Nephron (organoid): ENCODE results near the gene HSPA2.

Experiments used
- H3K27ac Mint-ChIP-seq, 3 experiments: 2 replicates each; pipeline ENCODE4 v1.8.0; 2020; ENCODE audit warnings: mixed read lengths in 3 of 3, mild to moderate bottlenecking in 2 of 3, moderate library complexity in 1 of 3
- H3K27me3 Mint-ChIP-seq: 2 replicates; pipeline ENCODE4 v1.8.0; 2021; ENCODE audit warnings: low read depth, mild to moderate bottlenecking, moderate library complexity, mixed read lengths
- H3K36me3 Mint-ChIP-seq: 2 replicates; pipeline ENCODE4 v1.8.0; 2020; ENCODE audit warnings: low read depth, mixed read lengths
- H3K4me1 Mint-ChIP-seq: 2 replicates; pipeline ENCODE4 v1.8.0; 2020; ENCODE audit warnings: mixed read lengths
- H3K4me3 Mint-ChIP-seq, 3 experiments: 2 replicates each; pipeline ENCODE4 v1.8.0; 2020; ENCODE audit warnings: mild to moderate bottlenecking in 3 of 3, mixed read lengths in 3 of 3, moderate library complexity in 2 of 3
- H3K9me3 Mint-ChIP-seq: 2 replicates; pipeline ENCODE4 v1.8.0; 2020; ENCODE audit warnings: mixed read lengths
- CTCF ChIP-seq, 3 experiments: fragments of 200-600 bp; sonication (generic); IDR thresholded peaks; one replicate each; pipeline ENCODE4 v1.5.0; 2021; ENCODE audit warnings: antibody characterized with exemption in 3 of 3; ENCODE audit not compliant: unreplicated experiment in 3 of 3

Gene HSPA2

GRCh38 chr14:64581363-64581762 is 40.8 kb downstream of the HSPA2 start:
- Mint-ChIP-seq H3K27ac (peak overlapping the region; percentile 66 to 82 (median 78)), H3K4me3 (no peak overlapping the region), H3K27me3 (no peaks in the 10 kb centered on the region), H3K9me3 (no peaks in the 10 kb centered on the region), H3K4me1 (peaks cover 17% of the 10 kb centered on the region), H3K36me3 (no peaks in the 10 kb centered on the region)
- no peak for TF ChIP-seq CTCF (IDR thresholded peaks at IDR 0.05; ENCODE audit: unreplicated experiment in 3 of 3)

- no peaks in the 10 kb centered on the region for H3K36me3 Mint-ChIP-seq
- peaks cover 17% of the 10 kb centered on the region for H3K4me1 Mint-ChIP-seq
Measured at GRCh38 chr14:64581817-64582216, 41.3 kb downstream of the HSPA2 start.

GRCh38 chr14:64584190-64584589 is 43.6 kb downstream of the HSPA2 start:
- Mint-ChIP-seq H3K27ac (peak overlapping the region; percentile 11 to 48 (median 23)), H3K4me1 (peaks cover 17% of the 10 kb centered on the region)

More at GRCh38 chr14:64581817-64582216, 41.3 kb downstream of the HSPA2 start:
- Mint-ChIP-seq H3K4me3 (no peak overlapping the region), H3K27ac (peak overlapping the region in 2 of 3 experiments; percentile 66 to 82), H3K9me3 (no peaks in the 10 kb centered on the region), H3K27me3 (no peaks in the 10 kb centered on the region)
- TF ChIP-seq CTCF (IDR thresholded peaks at IDR 0.05; ENCODE audit: unreplicated experiment in 3 of 3) = no peak

GRCh38 chr14:64591809-64592208 is 51.3 kb downstream of the HSPA2 start:
- H3K4me3 Mint-ChIP-seq = no peak overlapping the region
- no peaks in the 10 kb centered on the region for H3K36me3 Mint-ChIP-seq
- no peaks in the 10 kb centered on the region for H3K4me1 Mint-ChIP-seq
- peaks cover 3% of the 10 kb centered on the region for H3K27me3 Mint-ChIP-seq
- no peak for TF ChIP-seq CTCF (IDR thresholded peaks at IDR 0.05; ENCODE audit: unreplicated experiment in 3 of 3)
- no peaks in the 10 kb centered on the region for H3K9me3 Mint-ChIP-seq
- H3K27ac Mint-ChIP-seq = no peak overlapping the region

More at GRCh38 chr14:64584190-64584589, 43.6 kb downstream of the HSPA2 start:
- Mint-ChIP-seq H3K9me3 (no peaks in the 10 kb centered on the region), H3K27me3 (no peaks in the 10 kb centered on the region), H3K36me3 (no peaks in the 10 kb centered on the region), H3K4me3 (no peak overlapping the region)
- no peak for TF ChIP-seq CTCF (IDR thresholded peaks at IDR 0.05; ENCODE audit: unreplicated experiment in 3 of 3)
